Astrocyte (in vitro differentiated cells and primary cell): ENCODE data around the gene CEACAM20. TPM values are rescaled to one million over a fixed set of nuclear protein-coding genes. Genes with fewer than 3 reads are reported as not detected.

Source experiments
- DNase-seq: peaks from one replicate; pipeline ENCODE4 v3.0.0-alpha.2; 2010; ENCODE audit warnings: low read depth
- FAIRE-seq: peaks from 2 replicates; lab custom pipeline; 2011; peaks lifted over from hg19 to GRCh38; lab: Jason Lieb, UNC
- H2AFZ ChIP-seq: 2 replicates; pipeline ENCODE4 v1.6.0; 2012; ENCODE audit warnings: low read depth, low read length, inconsistent platforms
- H3K27ac ChIP-seq: 2 replicates; pipeline ENCODE4 v1.5.1; 2011; ENCODE audit warnings: low read depth, low read length, inconsistent platforms
- H3K27me3 ChIP-seq: 2 replicates; pipeline ENCODE4 v1.6.0; 2011; ENCODE audit warnings: low read length, inconsistent platforms; ENCODE audit not compliant: insufficient read depth
- H3K36me3 ChIP-seq: 2 replicates; pipeline ENCODE4 v1.5.1; 2011; ENCODE audit warnings: low read length, inconsistent platforms; ENCODE audit not compliant: insufficient read depth
- H3K4me1 ChIP-seq: 2 replicates; pipeline ENCODE4 v1.5.1; 2011; ENCODE audit warnings: low read length, inconsistent platforms; ENCODE audit not compliant: insufficient read depth
- H3K4me2 ChIP-seq: 2 replicates; pipeline ENCODE4 v1.6.0; 2012; ENCODE audit warnings: low read length, inconsistent platforms
- H3K4me3 ChIP-seq: 2 replicates; pipeline ENCODE4 v1.5.1; 2011; ENCODE audit warnings: low read depth, mild to moderate bottlenecking, low read length, inconsistent platforms; ENCODE audit not compliant: insufficient read depth
- H3K79me2 ChIP-seq: 2 replicates; pipeline ENCODE4 v1.6.0; 2012; ENCODE audit warnings: mild to moderate bottlenecking, low read length, inconsistent platforms; ENCODE audit not compliant: insufficient read depth
- H3K9ac ChIP-seq: 2 replicates; pipeline ENCODE4 v1.6.0; 2012; ENCODE audit warnings: mild to moderate bottlenecking, low read length, inconsistent platforms
- H3K9me3 ChIP-seq: 2 replicates; pipeline ENCODE4 v1.5.1; 2012; ENCODE audit warnings: low read depth, mild to moderate bottlenecking, low read length, inconsistent platforms; ENCODE audit not compliant: insufficient read depth
- H4K20me1 ChIP-seq: 2 replicates; pipeline ENCODE4 v1.6.0; 2012; ENCODE audit warnings: low read length, inconsistent platforms; ENCODE audit not compliant: insufficient read depth
- H3K27ac Mint-ChIP-seq: one replicate; pipeline ENCODE4 v1.8.0; 2021; ENCODE audit warnings: mild to moderate bottlenecking, mixed read lengths; ENCODE audit not compliant: unreplicated experiment
- H3K27me3 Mint-ChIP-seq: one replicate; pipeline ENCODE4 v1.8.0; 2021; ENCODE audit warnings: low read depth, mixed read lengths; ENCODE audit not compliant: unreplicated experiment
- H3K36me3 Mint-ChIP-seq: one replicate; pipeline ENCODE4 v1.8.0; 2021; ENCODE audit warnings: low read depth, mixed read lengths; ENCODE audit not compliant: unreplicated experiment
- H3K4me1 Mint-ChIP-seq: one replicate; pipeline ENCODE4 v1.8.0; 2021; ENCODE audit warnings: low read depth, mixed read lengths; ENCODE audit not compliant: unreplicated experiment
- H3K4me3 Mint-ChIP-seq: one replicate; pipeline ENCODE4 v1.8.0; 2021; ENCODE audit warnings: mild to moderate bottlenecking, moderate library complexity, mixed read lengths; ENCODE audit not compliant: unreplicated experiment
- H3K9me3 Mint-ChIP-seq: one replicate; pipeline ENCODE4 v1.8.0; 2021; ENCODE audit warnings: mild to moderate bottlenecking, mixed read lengths; ENCODE audit not compliant: unreplicated experiment
- EZH2 ChIP-seq: IDR thresholded peaks from 2 replicates; pipeline ENCODE4 v1.6.1; 2012; ENCODE audit warnings: mild to moderate bottlenecking, low read length, inconsistent platforms; ENCODE audit not compliant: insufficient read depth
- total RNA-seq: library from RNA; stranded (reverse); gene quantifications from 2 replicates; pipeline ENCODE4 v1.2.1, GENCODE V29; 2021
- TF ChIP-seq, protein P1 (sequence below): IDR thresholded peaks from 2 replicates; pipeline ENCODE4 v1.5.1; 2011; ENCODE audit warnings: low read depth, mild to moderate bottlenecking, inconsistent platforms, low read length, moderate library complexity; ENCODE audit not compliant: insufficient read depth

Gene CEACAM20
- total RNA-seq, 1 donor from 2014 or later: not detected

- Histone ChIP-seq H3K27me3 (peaks cover 6% of the 10 kb centered on the region), H3K4me2 (no peak overlapping the region), H2AFZ (no peak overlapping the region), H3K4me1 (no peaks in the 10 kb centered on the region), H3K79me2 (no peaks in the 10 kb centered on the region), H3K9me3 (no peaks in the 10 kb centered on the region), H3K27ac (no peak overlapping the region), H4K20me1 (no peaks in the 10 kb centered on the region), H3K36me3 (no peaks in the 10 kb centered on the region), H3K9ac (no peak overlapping the region), H3K4me3 (no peak overlapping the region)
- Mint-ChIP-seq H3K4me3 (no peak overlapping the region), H3K27ac (no peak overlapping the region), H3K4me1 (no peaks in the 10 kb centered on the region), H3K36me3 (peaks cover 2% of the 10 kb centered on the region), H3K27me3 (peaks cover 39% of the 10 kb centered on the region), H3K9me3 (peaks cover 22% of the 10 kb centered on the region)
- FAIRE-seq (no peak), DNase-seq (no peak)
- TF ChIP-seq EZH2: no peak
- TF ChIP-seq, protein P1, sequence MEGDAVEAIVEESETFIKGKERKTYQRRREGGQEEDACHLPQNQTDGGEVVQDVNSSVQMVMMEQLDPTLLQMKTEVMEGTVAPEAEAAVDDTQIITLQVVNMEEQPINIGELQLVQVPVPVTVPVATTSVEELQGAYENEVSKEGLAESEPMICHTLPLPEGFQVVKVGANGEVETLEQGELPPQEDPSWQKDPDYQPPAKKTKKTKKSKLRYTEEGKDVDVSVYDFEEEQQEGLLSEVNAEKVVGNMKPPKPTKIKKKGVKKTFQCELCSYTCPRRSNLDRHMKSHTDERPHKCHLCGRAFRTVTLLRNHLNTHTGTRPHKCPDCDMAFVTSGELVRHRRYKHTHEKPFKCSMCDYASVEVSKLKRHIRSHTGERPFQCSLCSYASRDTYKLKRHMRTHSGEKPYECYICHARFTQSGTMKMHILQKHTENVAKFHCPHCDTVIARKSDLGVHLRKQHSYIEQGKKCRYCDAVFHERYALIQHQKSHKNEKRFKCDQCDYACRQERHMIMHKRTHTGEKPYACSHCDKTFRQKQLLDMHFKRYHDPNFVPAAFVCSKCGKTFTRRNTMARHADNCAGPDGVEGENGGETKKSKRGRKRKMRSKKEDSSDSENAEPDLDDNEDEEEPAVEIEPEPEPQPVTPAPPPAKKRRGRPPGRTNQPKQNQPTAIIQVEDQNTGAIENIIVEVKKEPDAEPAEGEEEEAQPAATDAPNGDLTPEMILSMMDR: no peak
Observed at GRCh38 chr19:44542671-44543070, 13.2 kb upstream of the CEACAM20 start.

DNA sequence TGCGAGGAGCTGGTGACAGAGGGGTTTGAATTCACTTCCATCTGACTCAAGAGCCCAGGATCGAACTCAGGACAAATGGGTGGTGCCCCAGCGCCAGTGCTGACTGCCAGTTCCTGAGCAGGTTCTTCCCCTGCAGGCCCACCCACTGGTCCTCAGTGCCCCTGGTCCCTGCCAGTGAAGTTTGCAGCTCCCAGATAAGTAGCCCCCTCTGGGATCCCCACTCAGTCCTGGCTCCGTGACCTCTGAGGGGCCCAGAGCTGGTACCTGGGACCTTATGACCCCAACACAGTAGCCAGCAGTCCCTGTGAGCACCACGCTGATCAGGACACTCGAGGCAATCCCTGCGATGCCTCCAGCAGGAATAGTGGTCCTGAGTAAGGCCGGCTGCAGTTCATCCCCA lies 11.3 kb upstream of the CEACAM20 start:
- Histone ChIP-seq H2AFZ (no peak overlapping the region), H3K27ac (no peak overlapping the region), H3K4me3 (no peak overlapping the region), H3K4me2 (no peak overlapping the region), H3K4me1 (no peaks in the 10 kb centered on the region), H3K9ac (no peak overlapping the region), H3K27me3 (peaks cover 6% of the 10 kb centered on the region), H3K79me2 (no peaks in the 10 kb centered on the region), H3K9me3 (no peaks in the 10 kb centered on the region), H3K36me3 (no peaks in the 10 kb centered on the region), H4K20me1 (no peaks in the 10 kb centered on the region)
- no peak for FAIRE-seq
- Mint-ChIP-seq H3K4me3 (no peak overlapping the region), H3K27me3 (peaks cover 47% of the 10 kb centered on the region), H3K36me3 (peaks cover 2% of the 10 kb centered on the region), H3K9me3 (peaks cover 24% of the 10 kb centered on the region), H3K4me1 (no peaks in the 10 kb centered on the region), H3K27ac (no peak overlapping the region)
- no peak for DNase-seq
- TF ChIP-seq EZH2: no peak
- TF ChIP-seq, protein P1: no peak

GRCh38 chr19:44539991-44540390 lies 10.5 kb upstream of the CEACAM20 start:
- DNase-seq: no peak
- H3K27ac ChIP-seq: no peak overlapping the region
- peaks cover 54% of the 10 kb centered on the region for H3K27me3 Mint-ChIP-seq
- peaks cover 28% of the 10 kb centered on the region for H3K9me3 Mint-ChIP-seq
- no peak for TF ChIP-seq EZH2
- TF ChIP-seq, protein P1: no peak
- FAIRE-seq: no peak
- H3K4me3 ChIP-seq: no peak overlapping the region
- H3K9me3 ChIP-seq: no peaks in the 10 kb centered on the region
- no peaks in the 10 kb centered on the region for H4K20me1 ChIP-seq
- no peak overlapping the region for H3K27ac Mint-ChIP-seq
- H3K36me3 Mint-ChIP-seq: peaks cover 4% of the 10 kb centered on the region
- no peak overlapping the region for H3K4me3 Mint-ChIP-seq
- no peak overlapping the region for H3K4me2 ChIP-seq
- H3K4me1 Mint-ChIP-seq: no peaks in the 10 kb centered on the region
- no peak overlapping the region for H3K9ac ChIP-seq
- no peak overlapping the region for H2AFZ ChIP-seq
- H3K36me3 ChIP-seq: no peaks in the 10 kb centered on the region
- H3K4me1 ChIP-seq: no peaks in the 10 kb centered on the region
- H3K27me3 ChIP-seq: peaks cover 8% of the 10 kb centered on the region
- H3K79me2 ChIP-seq: no peaks in the 10 kb centered on the region
